ENCODE results near the gene MAP3K15. TPM values are rescaled to one million over a fixed set of nuclear protein-coding genes. Genes with fewer than 3 reads are reported as not detected.

Gene MAP3K15
- total and polyA plus RNA-seq, 2 of the 13 experiments (the other 11 are each of a cell fraction or from before 2014, with no cell fraction given): 3.9 to 6.4 TPM

DNA sequence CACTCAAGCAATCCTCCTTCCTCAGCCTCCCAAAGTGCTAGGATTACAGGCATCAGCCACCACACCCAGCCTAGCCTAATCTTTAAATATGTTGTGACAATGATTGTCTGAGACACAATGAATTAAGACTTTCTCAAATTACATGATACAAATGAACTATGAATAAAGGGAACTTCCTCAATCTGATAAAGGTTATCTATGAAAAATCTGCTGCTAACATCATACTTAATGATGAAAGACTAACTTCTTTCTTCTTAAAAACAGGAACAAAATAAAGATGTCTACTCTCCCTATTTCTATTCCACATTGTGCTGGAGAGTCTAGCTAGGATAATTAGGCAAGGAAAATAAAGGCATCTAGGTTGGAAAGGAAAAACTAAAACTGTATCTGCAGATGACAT lies 111.6 kb downstream of the MAP3K15 start:
- in situ Hi-C loops (cut with HindIII; ENCODE audit: extremely low pct_ligation_motif_present, low pct_unique_long_range_greater_than_20kb) (no loop called here), intact Hi-C loops (cut with micrococcal nuclease; ENCODE audit: unreplicated experiment) (no loop called here)
- Histone ChIP-seq H3K27ac (ENCODE audit: extremely low read length, insufficient read depth, low read length) (no peak overlapping the region), H3K9me3 (ENCODE audit: low read length) (no peaks in the 10 kb centered on the region), H3K4me1 (ENCODE audit: insufficient read depth, low read length) (no peaks in the 10 kb centered on the region), H3K4me3 (replicated peaks in 1 of 3; ENCODE audit: insufficient read depth in 1 of 3, low read depth in 2 of 3, low read length in 3 of 3) (no peak overlapping the region), H3K9ac (ENCODE audit: insufficient read depth, low read depth, low read length) (no peak overlapping the region), H3K4me2 (ENCODE audit: low read depth, low read length) (no peak overlapping the region), H2AFZ (ENCODE audit: low read length) (no peak overlapping the region), H3K36me3 (replicated peaks in 1 of 2; ENCODE audit: control insufficient read depth in 1 of 2, insufficient read depth in 2 of 2, low read length in 2 of 2) (no peaks in the 10 kb centered on the region), H3K79me2 (ENCODE audit: insufficient read depth, low read length) (no peaks in the 10 kb centered on the region), H4K20me1 (ENCODE audit: insufficient read depth, low read length) (no peaks in the 10 kb centered on the region), H3K27me3 (ENCODE audit: control insufficient read depth in 1 of 2, insufficient read depth in 2 of 2, low read length in 2 of 2) (no peaks in the 10 kb centered on the region)
- ATAC-seq: no peak
- POLR2A ChIA-PET: no interaction called here
- no TSS peak for BruUV-seq (replicated peaks)
- DNase-seq (ENCODE audit: low spot score): no peak
- TF ChIP-seq ZFP37 (CRISPR knock-in tag; IDR thresholded peaks at IDR 0.05; ENCODE audit: borderline replicate concordance) (no peak), HES4 (CRISPR knock-in tag; IDR thresholded peaks at IDR 0.05; ENCODE audit: borderline replicate concordance) (no peak), SRY (CRISPR knock-in tag; IDR thresholded peaks at IDR 0.05) (no peak), MIER2 (CRISPR knock-in tag; IDR thresholded peaks at IDR 0.05) (no peak), PHF5A (CRISPR knock-in tag; IDR thresholded peaks at IDR 0.05; ENCODE audit: low read depth, unreplicated experiment) (no peak), IRX3 (CRISPR knock-in tag; IDR thresholded peaks at IDR 0.05; ENCODE audit: borderline replicate concordance, low read depth) (no peak), RAD51 (IDR thresholded peaks at IDR 0.05; ENCODE audit: borderline replicate concordance) (no peak), ZNF430 (CRISPR knock-in tag; IDR thresholded peaks at IDR 0.05) (no peak), ZSCAN25 (CRISPR knock-in tag; IDR thresholded peaks at IDR 0.05) (no peak)
- TF ChIP-seq, protein P1, sequence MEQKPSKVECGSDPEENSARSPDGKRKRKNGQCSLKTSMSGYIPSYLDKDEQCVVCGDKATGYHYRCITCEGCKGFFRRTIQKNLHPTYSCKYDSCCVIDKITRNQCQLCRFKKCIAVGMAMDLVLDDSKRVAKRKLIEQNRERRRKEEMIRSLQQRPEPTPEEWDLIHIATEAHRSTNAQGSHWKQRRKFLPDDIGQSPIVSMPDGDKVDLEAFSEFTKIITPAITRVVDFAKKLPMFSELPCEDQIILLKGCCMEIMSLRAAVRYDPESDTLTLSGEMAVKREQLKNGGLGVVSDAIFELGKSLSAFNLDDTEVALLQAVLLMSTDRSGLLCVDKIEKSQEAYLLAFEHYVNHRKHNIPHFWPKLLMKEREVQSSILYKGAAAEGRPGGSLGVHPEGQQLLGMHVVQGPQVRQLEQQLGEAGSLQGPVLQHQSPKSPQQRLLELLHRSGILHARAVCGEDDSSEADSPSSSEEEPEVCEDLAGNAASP (CRISPR knock-in tag; IDR thresholded peaks at IDR 0.05; ENCODE audit: borderline replicate concordance): no peak
- TF ChIP-seq, protein P2, sequence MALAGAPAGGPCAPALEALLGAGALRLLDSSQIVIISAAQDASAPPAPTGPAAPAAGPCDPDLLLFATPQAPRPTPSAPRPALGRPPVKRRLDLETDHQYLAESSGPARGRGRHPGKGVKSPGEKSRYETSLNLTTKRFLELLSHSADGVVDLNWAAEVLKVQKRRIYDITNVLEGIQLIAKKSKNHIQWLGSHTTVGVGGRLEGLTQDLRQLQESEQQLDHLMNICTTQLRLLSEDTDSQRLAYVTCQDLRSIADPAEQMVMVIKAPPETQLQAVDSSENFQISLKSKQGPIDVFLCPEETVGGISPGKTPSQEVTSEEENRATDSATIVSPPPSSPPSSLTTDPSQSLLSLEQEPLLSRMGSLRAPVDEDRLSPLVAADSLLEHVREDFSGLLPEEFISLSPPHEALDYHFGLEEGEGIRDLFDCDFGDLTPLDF (CRISPR knock-in tag; IDR thresholded peaks at IDR 0.05): no peak
- TF ChIP-seq, protein P3, sequence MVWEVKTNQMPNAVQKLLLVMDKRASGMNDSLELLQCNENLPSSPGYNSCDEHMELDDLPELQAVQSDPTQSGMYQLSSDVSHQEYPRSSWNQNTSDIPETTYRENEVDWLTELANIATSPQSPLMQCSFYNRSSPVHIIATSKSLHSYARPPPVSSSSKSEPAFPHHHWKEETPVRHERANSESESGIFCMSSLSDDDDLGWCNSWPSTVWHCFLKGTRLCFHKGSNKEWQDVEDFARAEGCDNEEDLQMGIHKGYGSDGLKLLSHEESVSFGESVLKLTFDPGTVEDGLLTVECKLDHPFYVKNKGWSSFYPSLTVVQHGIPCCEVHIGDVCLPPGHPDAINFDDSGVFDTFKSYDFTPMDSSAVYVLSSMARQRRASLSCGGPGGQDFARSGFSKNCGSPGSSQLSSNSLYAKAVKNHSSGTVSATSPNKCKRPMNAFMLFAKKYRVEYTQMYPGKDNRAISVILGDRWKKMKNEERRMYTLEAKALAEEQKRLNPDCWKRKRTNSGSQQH (CRISPR knock-in tag; IDR thresholded peaks at IDR 0.05; ENCODE audit: low read depth): no peak
- TF ChIP-seq, protein P4, sequence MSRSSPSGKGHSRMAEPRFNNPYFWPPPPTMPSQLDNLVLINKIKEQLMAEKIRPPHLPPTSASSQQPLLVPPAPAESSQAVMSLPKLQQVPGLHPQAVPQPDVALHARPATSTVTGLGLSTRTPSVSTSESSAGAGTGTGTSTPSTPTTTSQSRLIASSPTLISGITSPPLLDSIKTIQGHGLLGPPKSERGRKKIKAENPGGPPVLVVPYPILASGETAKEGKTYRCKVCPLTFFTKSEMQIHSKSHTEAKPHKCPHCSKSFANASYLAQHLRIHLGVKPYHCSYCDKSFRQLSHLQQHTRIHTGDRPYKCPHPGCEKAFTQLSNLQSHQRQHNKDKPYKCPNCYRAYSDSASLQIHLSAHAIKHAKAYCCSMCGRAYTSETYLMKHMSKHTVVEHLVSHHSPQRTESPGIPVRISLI (CRISPR knock-in tag; IDR thresholded peaks at IDR 0.05; ENCODE audit: borderline replicate concordance): no peak
- FAIRE-seq: no peak
- CTCF ChIA-PET (ENCODE audit: low intra/inter-chr PET ratio, low total read pairs): no interaction called here
